Sigmoid colon (tissue), 7 donors: ENCODE measurements around the gene B4GALT4. TPM values are rescaled to one million over a fixed set of nuclear protein-coding genes. Genes with fewer than 3 reads are reported as not detected.
"Not testable (repeated sequence)": the region's sequence is repeated elsewhere in the genome, so short reads cannot be mapped to it uniquely, and the experiment has no call there.

Experiments used
- DNase-seq: peaks from one replicate; pipeline ENCODE4 v3.0.0-alpha.2; 2019
- H3K27ac ChIP-seq, 4 donors: fragments of 200-600 bp; sonication (generic); one replicate each; pipeline ENCODE4 v1.5.1; 2016 to 2019; ENCODE audit warnings: mild to moderate bottlenecking in 1 of 4
- H3K27me3 ChIP-seq, 3 donors: fragments of 200-600 bp; sonication (generic); one replicate each; pipeline ENCODE4 v1.5.1; 2019; ENCODE audit warnings: mild to moderate bottlenecking in 1 of 3
- H3K36me3 ChIP-seq, 4 donors: fragments of 200-600 bp; sonication (generic); one replicate each; pipeline ENCODE4 v1.5.1; 2016 to 2019
- H3K4me1 ChIP-seq, 4 donors: fragments of 200-600 bp; sonication (generic); one replicate each; pipeline ENCODE4 v1.5.1; 2017 to 2019
- H3K4me3 ChIP-seq, 4 donors: fragments of 200-600 bp; sonication (generic); one replicate each; pipeline ENCODE4 v1.5.1; 2017 to 2019; ENCODE audit warnings: mild to moderate bottlenecking in 2 of 4, moderate library complexity in 1 of 4
- H3K9me3 ChIP-seq, 4 donors: fragments of 200-600 bp in 3 of 4; sonication (generic) in 3 of 4; one replicate each; pipeline versions ENCODE4 v1.5.1 to v1.6.1; 2013 to 2019
- EP300 ChIP-seq, 4 donors: sonication (generic); formaldehyde crosslinking; IDR thresholded peaks; one replicate each; pipeline ENCODE4 v1.6.1; 2017; ENCODE audit warnings: antibody characterized with exemption in 4 of 4
- POLR2A ChIP-seq, 2 donors: fragments of 450-650 bp; IDR thresholded peaks; one replicate each; pipeline ENCODE4 v1.6.1; 2016; ENCODE audit warnings: antibody characterized with exemption in 2 of 2, mild to moderate bottlenecking in 2 of 2, moderate library complexity in 2 of 2
- POLR2AphosphoS5 ChIP-seq, 4 donors: sonication (generic); formaldehyde crosslinking; IDR thresholded peaks; one replicate each; pipeline ENCODE4 v1.6.1; 2017; ENCODE audit warnings: antibody characterized with exemption in 4 of 4
- WGBS, 2 donors: extraction: QIAGEN DNeasy Blood & Tissue Kit; methylation state at CpG; one replicate each; pipeline ENCODE4 v1.1.7; 2013; 5-methylcytosine and 5-hydroxymethylcytosine counted together
- intact Hi-C: fragments of 100-400 bp; cut with DNase I; formaldehyde crosslinking; loops from one replicate; pipeline ENCODE4 v1.15.1; 2023
- polyA plus RNA-seq, 3 donors: library from polyadenylated mRNA; stranded (reverse); fragments of 200-250 nt; gene quantifications; one replicate each; pipeline ENCODE4 v1.2.3, GENCODE V29; 2013
- total RNA-seq, 4 donors: library from RNA; depleted of rRNA; stranded (reverse); fragments of >200 nt; gene quantifications; one replicate each; pipeline ENCODE4 v1.1.0, GENCODE V29; 2016
- TF ChIP-seq, protein P1 (sequence below), 4 experiments: fragments of 450-650 bp in 3 of 4; fragments of 200-600 bp in 1 of 4; IDR thresholded peaks; one replicate each; pipeline ENCODE4 v1.5.1; 2016 to 2019; ENCODE audit warnings: antibody characterized with exemption in 4 of 4, mild to moderate bottlenecking in 3 of 4, moderate library complexity in 2 of 4
- donor health status: healthy with polysubstance abuse.
- donor health status: Bipolar disorder and iron deficiency.
- donor health status: healthy.

B4GALT4 gene
- total and polyA plus RNA-seq, 7 donors, result 12.1 to 45.6 (median 15.8) TPM

DNA sequence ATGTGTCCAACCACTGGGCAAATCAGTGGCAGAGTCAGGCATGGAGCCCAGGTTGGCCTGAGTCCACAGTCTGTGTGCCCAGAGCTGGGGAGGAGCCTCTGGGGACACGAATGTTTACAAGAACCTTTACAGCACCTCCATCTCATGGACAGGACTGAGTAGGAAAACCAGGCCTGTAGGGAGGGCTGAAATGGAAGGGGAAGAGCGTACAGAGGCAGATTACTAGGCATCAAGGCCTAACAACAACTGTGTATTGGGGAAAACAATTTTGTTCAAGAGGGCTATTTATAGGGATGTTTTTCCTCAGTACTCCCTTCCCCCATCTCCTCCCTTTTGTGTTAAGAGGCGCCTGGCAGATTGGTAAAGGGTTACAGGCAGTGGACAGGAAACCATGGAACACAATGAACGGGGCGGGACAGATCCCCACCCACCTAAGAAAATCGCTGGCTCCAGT is 38.5 kb upstream of the B4GALT4 start:
- Histone ChIP-seq H3K27ac (peak overlapping the region; percentile 56 to 63 (median 62)), H3K36me3 (no peaks in the 10 kb centered on the region), H3K4me3 (no peak overlapping the region), H3K9me3 (peaks cover 0 to 6% (median 0%) of the 10 kb centered on the region in 4 donors), H3K4me1 (peaks cover 0 to 9% (median 8%) of the 10 kb centered on the region in 4 donors), H3K27me3 (no peaks in the 10 kb centered on the region)
- peak in 1 of 4 donors; percentile 18 for TF ChIP-seq POLR2AphosphoS5 (IDR thresholded peaks at IDR 0.05)
- TF ChIP-seq POLR2A (IDR thresholded peaks at IDR 0.05), result no peak
- no peak for TF ChIP-seq EP300 (IDR thresholded peaks at IDR 0.05)
- intact Hi-C loops, result loop anchor here (10.0 kb wide), 2 partner anchors 76 to 106 kb away; no protein-coding TSS in a partner anchor
- 69% methylated on average over 6 of the region's 6 CpGs for WGBS, 2 donors
- DNase-seq, result peak; percentile 81

DNA sequence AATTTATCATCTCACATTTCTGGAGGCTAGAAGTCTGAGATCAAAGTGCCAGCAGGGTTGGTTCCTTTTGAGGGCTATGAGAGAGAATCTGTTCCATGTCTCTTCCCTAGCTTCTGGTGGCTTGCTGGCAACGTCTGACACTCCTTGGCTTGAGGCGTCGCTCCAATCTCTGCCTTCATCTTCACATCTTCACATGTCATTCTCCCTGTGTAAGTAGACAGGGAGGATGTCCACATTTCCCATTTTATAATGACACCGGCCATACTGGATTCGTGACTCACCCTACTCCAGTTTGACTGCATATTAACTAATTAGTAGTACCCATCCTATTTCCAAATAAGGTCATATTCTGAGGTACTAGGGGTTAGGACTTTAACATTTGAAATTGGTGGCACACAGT is 36.0 kb upstream of the B4GALT4 start:
- H3K9me3 ChIP-seq, result no peaks in the 10 kb centered on the region
- H3K4me1 ChIP-seq, result peaks cover 0 to 9% (median 8%) of the 10 kb centered on the region in 4 donors
- 88 to 89% methylated on average over 5 of the region's 5 CpGs for WGBS, 2 donors
- H3K27me3 ChIP-seq, result no peaks in the 10 kb centered on the region
- no peak overlapping the region for H3K27ac ChIP-seq
- no peaks in the 10 kb centered on the region for H3K36me3 ChIP-seq
- TF ChIP-seq, protein P1, sequence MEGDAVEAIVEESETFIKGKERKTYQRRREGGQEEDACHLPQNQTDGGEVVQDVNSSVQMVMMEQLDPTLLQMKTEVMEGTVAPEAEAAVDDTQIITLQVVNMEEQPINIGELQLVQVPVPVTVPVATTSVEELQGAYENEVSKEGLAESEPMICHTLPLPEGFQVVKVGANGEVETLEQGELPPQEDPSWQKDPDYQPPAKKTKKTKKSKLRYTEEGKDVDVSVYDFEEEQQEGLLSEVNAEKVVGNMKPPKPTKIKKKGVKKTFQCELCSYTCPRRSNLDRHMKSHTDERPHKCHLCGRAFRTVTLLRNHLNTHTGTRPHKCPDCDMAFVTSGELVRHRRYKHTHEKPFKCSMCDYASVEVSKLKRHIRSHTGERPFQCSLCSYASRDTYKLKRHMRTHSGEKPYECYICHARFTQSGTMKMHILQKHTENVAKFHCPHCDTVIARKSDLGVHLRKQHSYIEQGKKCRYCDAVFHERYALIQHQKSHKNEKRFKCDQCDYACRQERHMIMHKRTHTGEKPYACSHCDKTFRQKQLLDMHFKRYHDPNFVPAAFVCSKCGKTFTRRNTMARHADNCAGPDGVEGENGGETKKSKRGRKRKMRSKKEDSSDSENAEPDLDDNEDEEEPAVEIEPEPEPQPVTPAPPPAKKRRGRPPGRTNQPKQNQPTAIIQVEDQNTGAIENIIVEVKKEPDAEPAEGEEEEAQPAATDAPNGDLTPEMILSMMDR (IDR thresholded peaks at IDR 0.05), result no peak
- no peak for TF ChIP-seq EP300 (IDR thresholded peaks at IDR 0.05)
- no peak for TF ChIP-seq POLR2AphosphoS5 (IDR thresholded peaks at IDR 0.05)
- no peak for TF ChIP-seq POLR2A (IDR thresholded peaks at IDR 0.05)
- intact Hi-C loops, result loop anchor here (10.0 kb wide), 2 partner anchors 78 to 108 kb away; no protein-coding TSS in a partner anchor
- no peak overlapping the region for H3K4me3 ChIP-seq
- DNase-seq, result no peak

DNA sequence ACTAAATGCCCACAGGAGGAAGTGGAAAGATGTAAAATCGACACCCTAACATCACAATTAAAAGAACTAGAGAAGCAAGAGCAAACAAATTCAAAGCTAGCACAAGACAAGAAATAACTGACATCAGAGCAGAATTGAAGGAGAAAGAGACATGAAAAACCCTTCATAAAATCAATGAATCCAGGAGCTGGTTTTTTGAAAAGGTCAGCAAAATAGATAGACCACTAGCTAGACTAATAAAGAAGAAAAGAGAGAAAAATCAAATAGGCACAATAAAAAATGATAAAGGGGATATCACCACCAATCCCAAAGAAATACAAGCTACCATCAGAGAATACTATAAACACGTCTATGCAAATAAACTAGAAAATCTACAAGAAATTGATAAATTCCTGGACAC is 29.5 kb upstream of the B4GALT4 start:
- intact Hi-C loops, result loop anchor here (10.0 kb wide), 2 partner anchors 85 to 115 kb away; no protein-coding TSS in a partner anchor

DNA sequence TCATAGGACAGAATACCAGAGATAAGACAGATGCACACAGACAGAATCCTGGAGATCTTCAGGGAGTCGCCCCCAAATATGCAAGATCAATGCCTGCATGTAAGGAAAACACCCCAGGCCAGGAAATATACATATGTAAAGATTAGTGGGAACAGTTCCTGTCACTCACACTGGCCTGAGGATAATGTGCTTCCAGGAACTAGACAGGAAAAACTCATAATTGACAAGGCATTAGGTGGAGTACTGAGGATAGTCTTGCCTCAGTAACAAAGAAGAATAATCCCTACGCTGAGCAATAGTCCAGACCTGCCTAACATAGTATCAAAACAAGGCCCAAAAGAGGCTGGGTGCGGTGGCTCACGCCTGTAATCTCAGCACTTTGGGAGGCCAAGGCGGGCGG is 20.4 kb upstream of the B4GALT4 start:
- WGBS, 2 donors, result 73 to 78% methylated on average over 6 of the region's 6 CpGs
- Histone ChIP-seq H3K4me1 (peaks cover 0 to 6% (median 2%) of the 10 kb centered on the region in 4 donors), H3K27me3 (no peaks in the 10 kb centered on the region), H3K9me3 (no peaks in the 10 kb centered on the region), H3K27ac (no peak overlapping the region), H3K36me3 (no peaks in the 10 kb centered on the region), H3K4me3 (no peak overlapping the region)
- TF ChIP-seq POLR2A (IDR thresholded peaks at IDR 0.05) (no peak), EP300 (IDR thresholded peaks at IDR 0.05) (no peak), POLR2AphosphoS5 (IDR thresholded peaks at IDR 0.05) (no peak)
- TF ChIP-seq, protein P1 (IDR thresholded peaks at IDR 0.05), result no peak
- no peak for DNase-seq
- intact Hi-C loops, result no loop called here

More for the DNA sequence above, 29.5 kb upstream of the B4GALT4 start:
- H3K36me3 ChIP-seq, H3K9me3 ChIP-seq, H3K27ac ChIP-seq, H3K4me1 ChIP-seq, DNase-seq, H3K27me3 ChIP-seq, H3K4me3 ChIP-seq: not testable (repeated sequence)
- 80 to 84% methylated on average over 2 of the region's 2 CpGs for WGBS, 2 donors

DNA sequence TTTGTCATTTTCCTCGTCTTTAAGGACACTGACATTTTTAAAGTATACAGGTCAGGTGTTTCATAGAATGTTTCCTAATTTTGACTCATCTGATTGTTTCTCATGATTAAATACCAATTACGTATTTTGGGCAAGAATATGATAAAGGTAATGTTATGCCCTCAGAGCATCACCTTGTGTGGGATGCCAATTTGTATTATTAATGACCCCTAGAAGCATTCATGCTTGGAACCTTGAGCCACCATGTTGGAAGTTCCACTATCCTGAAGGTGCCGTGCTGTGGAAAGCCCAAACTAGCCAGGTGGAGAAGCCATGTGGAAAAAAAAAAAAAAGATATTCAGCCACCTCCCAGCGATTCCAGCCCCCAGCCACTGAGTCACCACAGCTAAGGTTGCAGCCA is 19.1 kb upstream of the B4GALT4 start:
- WGBS, 2 donors, result 96 to 97% methylated on average over 4 of the region's 4 CpGs

More for the DNA sequence above, 19.1 kb upstream of the B4GALT4 start:
- H3K27ac ChIP-seq, result no peak overlapping the region
- no peaks in the 10 kb centered on the region for H3K27me3 ChIP-seq
- no peaks in the 10 kb centered on the region for H3K9me3 ChIP-seq
- no peak for TF ChIP-seq POLR2A (IDR thresholded peaks at IDR 0.05)
- no peak for TF ChIP-seq EP300 (IDR thresholded peaks at IDR 0.05)
- TF ChIP-seq POLR2AphosphoS5 (IDR thresholded peaks at IDR 0.05), result no peak
- TF ChIP-seq, protein P1 (IDR thresholded peaks at IDR 0.05), result no peak
- no peaks in the 10 kb centered on the region for H3K36me3 ChIP-seq
- no peak for DNase-seq
- no peak overlapping the region for H3K4me3 ChIP-seq
- intact Hi-C loops, result no loop called here
- peaks cover 0 to 6% (median 2%) of the 10 kb centered on the region in 4 donors for H3K4me1 ChIP-seq
